CD14-positive monocyte (primary cell): ENCODE results near the gene TTC4. TPM values are rescaled to one million over a fixed set of nuclear protein-coding genes. Genes with fewer than 3 reads are reported as not detected.

Experiments used
- DNase-seq, 3 donors: peaks; one replicate each; pipeline ENCODE4 v3.0.0-alpha.2; 2011 to 2022
- H2AFZ ChIP-seq: 2 replicates; pipeline ENCODE4 v1.6.0; 2012; ENCODE audit warnings: mild to moderate bottlenecking, low read depth, low read length, inconsistent platforms; ENCODE audit not compliant: insufficient read depth, poor library complexity, severe bottlenecking
- H3K27ac ChIP-seq, 2 donors: 1 replicate in 1 of 2; 2 replicates in 1 of 2; pipeline ENCODE4 v1.5.1; 2012 to 2013; ENCODE audit warnings: low read length in 2 of 2, control low read depth in 1 of 2, inconsistent platforms in 1 of 2, low read depth in 1 of 2, mild to moderate bottlenecking in 1 of 2
- H3K27me3 ChIP-seq, 2 donors: one replicate each; pipeline versions ENCODE4 v1.6.0 to v1.6.1; 2011 to 2013; ENCODE audit warnings: low read length in 2 of 2; ENCODE audit not compliant: control insufficient read depth in 2 of 2, insufficient read depth in 2 of 2
- H3K36me3 ChIP-seq, 2 donors: replicated peaks in 1 of 2; 1 replicate in 1 of 2; 2 replicates in 1 of 2; pipeline versions ENCODE4 v1.5.1 to v1.6.1; 2012 to 2013; ENCODE audit warnings: low read length in 2 of 2, control low read depth in 1 of 2, inconsistent platforms in 1 of 2, mild to moderate bottlenecking in 1 of 2; ENCODE audit not compliant: insufficient read depth in 2 of 2, control insufficient read depth in 1 of 2
- H3K4me1 ChIP-seq, 2 donors: 1 replicate in 1 of 2; 2 replicates in 1 of 2; pipeline versions ENCODE4 v1.5.1 to v1.6.1; 2012 to 2013; ENCODE audit warnings: low read length in 2 of 2, control low read depth in 1 of 2, inconsistent platforms in 1 of 2, mild to moderate bottlenecking in 1 of 2, moderate library complexity in 1 of 2; ENCODE audit not compliant: insufficient read depth in 2 of 2, control insufficient read depth in 1 of 2
- H3K4me2 ChIP-seq: replicated peaks from 2 replicates; pipeline ENCODE3; 2012; ENCODE audit warnings: low read length, moderate library complexity, mild to moderate bottlenecking; ENCODE audit not compliant: poor library complexity, severe bottlenecking; ENCODE audit errors: extremely low read depth
- H3K4me3 ChIP-seq, 3 experiments: fragments of 200-600 bp in 1 of 3; sonication (generic) in 1 of 3; replicated peaks in 1 of 3; 1 replicate in 2 of 3; 2 replicates in 1 of 3; pipeline ENCODE4 v1.5.1; 2011 to 2013; ENCODE audit warnings: low read length in 3 of 3, mild to moderate bottlenecking in 3 of 3, control low read depth in 2 of 3, low read depth in 2 of 3, inconsistent platforms in 1 of 3, moderate library complexity in 1 of 3
- H3K79me2 ChIP-seq: 2 replicates; pipeline ENCODE4 v1.6.0; 2012; ENCODE audit warnings: mild to moderate bottlenecking, control low read depth, inconsistent platforms, low read length, moderate library complexity; ENCODE audit not compliant: insufficient read depth
- H3K9ac ChIP-seq: 2 replicates; pipeline ENCODE4 v1.6.0; 2017; ENCODE audit warnings: low read length, mild to moderate bottlenecking; ENCODE audit not compliant: insufficient read depth, poor library complexity, severe bottlenecking
- H3K9me3 ChIP-seq, 2 donors: replicated peaks in 1 of 2; 1 replicate in 1 of 2; 2 replicates in 1 of 2; pipeline versions ENCODE4 v1.5.1 to v1.6.1; 2012 to 2013; ENCODE audit warnings: low read length in 2 of 2, control low read depth in 1 of 2; ENCODE audit not compliant: control insufficient read depth in 1 of 2, insufficient read depth in 1 of 2
- H4K20me1 ChIP-seq: 2 replicates; pipeline ENCODE4 v1.6.0; 2012; ENCODE audit warnings: mild to moderate bottlenecking, low read length, control low read depth, moderate library complexity; ENCODE audit not compliant: insufficient read depth
- H3K27ac Mint-ChIP-seq, 7 donors: one replicate each; pipeline ENCODE4 v1.8.0; 2020; ENCODE audit warnings: mild to moderate bottlenecking in 7 of 7, mixed read lengths in 7 of 7, moderate library complexity in 6 of 7, inconsistent platforms in 2 of 7
- H3K27me3 Mint-ChIP-seq, 3 donors: one replicate each; pipeline ENCODE4 v1.8.0; 2021 to 2022; ENCODE audit warnings: low read depth in 3 of 3, mild to moderate bottlenecking in 3 of 3, mixed read lengths in 3 of 3, moderate library complexity in 3 of 3, inconsistent platforms in 1 of 3
- H3K36me3 Mint-ChIP-seq, 2 donors: one replicate each; pipeline ENCODE4 v1.8.0; 2020; ENCODE audit warnings: mixed read lengths in 2 of 2, inconsistent platforms in 1 of 2, mild to moderate bottlenecking in 1 of 2
- H3K4me1 Mint-ChIP-seq: one replicate; pipeline ENCODE4 v1.8.0; 2020; ENCODE audit warnings: mild to moderate bottlenecking, mixed read lengths
- H3K4me3 Mint-ChIP-seq, 2 donors: one replicate each; pipeline ENCODE4 v1.8.0; 2020; ENCODE audit warnings: mild to moderate bottlenecking in 2 of 2, mixed read lengths in 2 of 2, moderate library complexity in 1 of 2
- H3K9me3 Mint-ChIP-seq, 7 donors: one replicate each; pipeline ENCODE4 v1.8.0; 2020 to 2022; ENCODE audit warnings: mixed read lengths in 7 of 7, mild to moderate bottlenecking in 6 of 7, moderate library complexity in 6 of 7, inconsistent platforms in 2 of 7
- CTCF ChIP-seq: fragments of 200-600 bp; IDR thresholded peaks from one replicate; pipeline ENCODE4 v1.8.0; 2022; ENCODE audit warnings: antibody characterized with exemption, mild to moderate bottlenecking
- WGBS: methylation state at CpG from one replicate; pipeline ENCODE4 v1.1.5; 2013; ENCODE audit warnings: missing lambda C conversion rate; ENCODE audit not compliant: insufficient coverage; 5-methylcytosine and 5-hydroxymethylcytosine counted together
- intact Hi-C, 2 donors: fragments of 100-400 bp; cut with micrococcal nuclease; formaldehyde crosslinking; loops; one replicate each; pipeline versions ENCODE4 v1.15.0 to v1.15.1; 2023
- polyA plus RNA-seq, 3 donors: library from polyadenylated mRNA; depleted of rRNA in 1 of 3; unstranded in 2 of 3; stranded (reverse) in 1 of 3; fragments of 300-500 nt in 2 of 3; fragments of >200 nt in 1 of 3; fragmentation: Illumina TruSeq in 2 of 3; gene quantifications; 1 replicate in 2 of 3; 2 replicates in 1 of 3; pipeline ENCODE4 v1.2.3, GENCODE V29; 2012 to 2021

The TTC4 gene
- polyA plus RNA-seq, 3 donors, result 9.2 to 13.3 (median 12.4) TPM

GRCh38 chr1:54745864-54746263 lies 30.2 kb downstream of the TTC4 start:
- Mint-ChIP-seq H3K4me1 (no peaks in the 10 kb centered on the region), H3K27ac (no peak overlapping the region), H3K27me3 (peaks cover 2 to 4% (median 3%) of the 10 kb centered on the region in 3 donors), H3K4me3 (no peak overlapping the region), H3K9me3 (no peaks in the 10 kb centered on the region), H3K36me3 (peaks cover 22 to 44% of the 10 kb centered on the region in 2 donors)
- Histone ChIP-seq H3K36me3 (peaks cover 20 to 36% of the 10 kb centered on the region in 2 donors), H3K4me2 (no peak overlapping the region), H3K4me1 (no peaks in the 10 kb centered on the region), H3K9ac (no peak overlapping the region), H3K27ac (no peak overlapping the region), H4K20me1 (no peaks in the 10 kb centered on the region), H3K4me3 (no peak overlapping the region), H3K79me2 (no peaks in the 10 kb centered on the region), H3K9me3 (no peaks in the 10 kb centered on the region), H2AFZ (no peak overlapping the region), H3K27me3 (no peaks in the 10 kb centered on the region)
- intact Hi-C loops, result no loop called here
- TF ChIP-seq CTCF, result no peak
- no peak for DNase-seq
- 80% methylated on average over 1 of the region's 4 CpGs for WGBS

- Histone ChIP-seq H3K9ac (no peak overlapping the region), H3K4me1 (no peaks in the 10 kb centered on the region), H3K36me3 (peaks cover 1 to 12% of the 10 kb centered on the region in 2 donors), H3K27me3 (no peaks in the 10 kb centered on the region), H3K4me3 (no peak overlapping the region), H2AFZ (no peak overlapping the region), H3K9me3 (no peaks in the 10 kb centered on the region), H3K27ac (no peak overlapping the region), H3K4me2 (no peak overlapping the region), H3K79me2 (no peaks in the 10 kb centered on the region), H4K20me1 (no peaks in the 10 kb centered on the region)
- WGBS, result 89% methylated on average over 12 of the region's 14 CpGs
- Mint-ChIP-seq H3K36me3 (peaks cover 5 to 20% of the 10 kb centered on the region in 2 donors), H3K27me3 (peaks cover 2 to 4% (median 3%) of the 10 kb centered on the region in 3 donors), H3K9me3 (no peaks in the 10 kb centered on the region), H3K27ac (no peak overlapping the region), H3K4me1 (no peaks in the 10 kb centered on the region), H3K4me3 (no peak overlapping the region)
- no peak for TF ChIP-seq CTCF
- DNase-seq, result no peak
- intact Hi-C loops, result no loop called here
Measured at GRCh38 chr1:54748094-54748835, 32.6 kb downstream of the TTC4 start.
